ENCODE data around the gene EIF4G3. TPM values are rescaled to one million over a fixed set of nuclear protein-coding genes. Genes with fewer than 3 reads are reported as not detected.

EIF4G3 gene
- total and polyA plus RNA-seq, 4 donors = 16.5 to 59.8 (median 33.4) TPM

GRCh38 chr1:21000245-21000594, 176.5 kb downstream of the EIF4G3 start:
- H3K4me3 ChIP-seq = no peak overlapping the region
- peaks cover 0 to 19% (median 0%) of the 10 kb centered on the region in 5 donors for H3K4me1 ChIP-seq (ENCODE audit: control insufficient read depth in 5 of 5, insufficient read depth in 5 of 5, low read length in 5 of 5)
- H3K27me3 ChIP-seq (ENCODE audit: control insufficient read depth in 3 of 3, insufficient read depth in 3 of 3, low read length in 2 of 3) = no peaks in the 10 kb centered on the region
- DNase-seq (no peak), ATAC-seq (ENCODE audit: insufficient read depth, low FRiP score) (no peak)
- no peak overlapping the region for H3K9ac ChIP-seq (ENCODE audit: insufficient read depth in 1 of 2, low read length in 2 of 2)
- H3K27ac ChIP-seq (ENCODE audit: low read depth in 1 of 2, low read length in 1 of 2) = no peak overlapping the region
- H3K36me3 ChIP-seq (ENCODE audit: control insufficient read depth in 4 of 4, insufficient read depth in 4 of 4, low read length in 4 of 4) = peaks cover 0 to 2% (median 0%) of the 10 kb centered on the region in 4 donors
- TF ChIP-seq CTCF (IDR thresholded peaks at IDR 0.05; ENCODE audit: control extremely low read depth, extremely low read depth) = no peak
- no peaks in the 10 kb centered on the region for H3K9me3 ChIP-seq (ENCODE audit: control insufficient read depth in 4 of 4, insufficient read depth in 3 of 4, low read length in 3 of 4)
- WGBS, 2 donors = 62 to 80% methylated on average over 2 of the region's 2 CpGs

GRCh38 chr1:20999525-21000244, 177.0 kb downstream of the EIF4G3 start:
- H3K9ac ChIP-seq (ENCODE audit: insufficient read depth in 1 of 2, low read length in 2 of 2) = no peak overlapping the region
- peaks cover 0 to 19% (median 0%) of the 10 kb centered on the region in 5 donors for H3K4me1 ChIP-seq (ENCODE audit: control insufficient read depth in 5 of 5, insufficient read depth in 5 of 5, low read length in 5 of 5)
- peaks cover 0 to 2% (median 0%) of the 10 kb centered on the region in 4 donors for H3K36me3 ChIP-seq (ENCODE audit: control insufficient read depth in 4 of 4, insufficient read depth in 4 of 4, low read length in 4 of 4)
- WGBS, 2 donors = 90 to 92% methylated on average over 4 of the region's 4 CpGs
- TF ChIP-seq CTCF (IDR thresholded peaks at IDR 0.05; ENCODE audit: control extremely low read depth, extremely low read depth) = no peak
- DNase-seq = no peak
- H3K9me3 ChIP-seq (ENCODE audit: control insufficient read depth in 4 of 4, insufficient read depth in 3 of 4, low read length in 3 of 4) = no peaks in the 10 kb centered on the region
- no peak for ATAC-seq (ENCODE audit: insufficient read depth, low FRiP score)
- H3K27me3 ChIP-seq (ENCODE audit: control insufficient read depth in 3 of 3, insufficient read depth in 3 of 3, low read length in 2 of 3) = no peaks in the 10 kb centered on the region
- no peak overlapping the region for H3K27ac ChIP-seq (ENCODE audit: low read depth in 1 of 2, low read length in 1 of 2)
- no peak overlapping the region for H3K4me3 ChIP-seq

GRCh38 chr1:20998826-20999225, 177.9 kb downstream of the EIF4G3 start:
- no peak for ATAC-seq (ENCODE audit: insufficient read depth, low FRiP score)
- Histone ChIP-seq H3K4me3 (no peak overlapping the region), H3K27ac (ENCODE audit: low read depth in 1 of 2, low read length in 1 of 2) (no peak overlapping the region), H3K9me3 (ENCODE audit: control insufficient read depth in 4 of 4, insufficient read depth in 3 of 4, low read length in 3 of 4) (no peaks in the 10 kb centered on the region), H3K9ac (ENCODE audit: insufficient read depth in 1 of 2, low read length in 2 of 2) (no peak overlapping the region), H3K36me3 (ENCODE audit: control insufficient read depth in 4 of 4, insufficient read depth in 4 of 4, low read length in 4 of 4) (peaks cover 0 to 2% (median 0%) of the 10 kb centered on the region in 4 donors), H3K4me1 (ENCODE audit: control insufficient read depth in 5 of 5, insufficient read depth in 5 of 5, low read length in 5 of 5) (peaks cover 0 to 19% (median 0%) of the 10 kb centered on the region in 5 donors), H3K27me3 (ENCODE audit: control insufficient read depth in 3 of 3, insufficient read depth in 3 of 3, low read length in 2 of 3) (no peaks in the 10 kb centered on the region)
- DNase-seq = no peak
- TF ChIP-seq CTCF (IDR thresholded peaks at IDR 0.05; ENCODE audit: control extremely low read depth, extremely low read depth) = no peak
